HEK293 (cell line): Measurements from ENCODE around the gene ATF5.

ENCODE experiments used
- CTCF ChIA-PET: fragments of 350-600 bp; formaldehyde crosslinking; extraction: SDS; loops from one replicate; lab custom pipeline; 2021; ENCODE audit warnings: antibody characterized with exemption; lab: Yijun Ruan, JAX
- POLR2A ChIA-PET: fragments of 300-600 bp; formaldehyde crosslinking; extraction: SDS; loops from one replicate; lab custom pipeline; 2020; ENCODE audit warnings: antibody characterized with exemption, inconsistent platforms; lab: Yijun Ruan, JAX
- H3K27ac ChIP-seq: fragments of 200-500 bp; sonication (Bioruptor generic); 2 replicates; pipeline ENCODE4 v1.5.1; 2014; ENCODE audit warnings: low read depth, low read length, control low read depth, inconsistent platforms; ENCODE audit errors: extremely low read depth
- H3K36me3 ChIP-seq, 2 experiments: fragments of 200-500 bp in 1 of 2; sonication (Bioruptor generic) in 1 of 2; 1 replicate in 1 of 2; 2 replicates in 1 of 2; pipeline ENCODE4 v1.5.1; 2014 to 2017; ENCODE audit warnings: inconsistent platforms in 2 of 2, low read length in 2 of 2; ENCODE audit not compliant: control insufficient read depth in 2 of 2, insufficient read depth in 1 of 2
- H3K4me1 ChIP-seq: fragments of 200-500 bp; sonication (Bioruptor generic); 2 replicates; pipeline ENCODE4 v1.5.1; 2014; ENCODE audit warnings: mild to moderate bottlenecking, low read length, inconsistent platforms; ENCODE audit not compliant: control insufficient read depth, insufficient read depth
- H3K4me3 ChIP-seq: 2 replicates; pipeline ENCODE4 v1.5.1; 2011; ENCODE audit warnings: low read depth, mild to moderate bottlenecking, control low read depth, low read length, moderate library complexity
- H3K9me3 ChIP-seq: fragments of 200-500 bp; sonication (Bioruptor generic); 2 replicates; pipeline ENCODE4 v1.5.1; 2014; ENCODE audit warnings: low read depth, low read length, inconsistent platforms; ENCODE audit not compliant: control insufficient read depth, insufficient read depth
- BCL11A ChIP-seq: fragments of 450-650 bp; formaldehyde crosslinking; IDR thresholded peaks from 2 replicates; pipeline ENCODE4 v1.5.1; 2016; ENCODE audit warnings: low read depth, missing biosample characterization, missing genetic modification characterization
- EGR2 ChIP-seq: fragments of 450-650 bp; formaldehyde crosslinking; IDR thresholded peaks from 2 replicates; pipeline ENCODE4 v1.5.1; 2016; ENCODE audit warnings: low read depth, missing biosample characterization, missing genetic modification characterization
- HOXC10 ChIP-seq: sonication (generic); formaldehyde crosslinking; IDR thresholded peaks from 2 replicates; pipeline ENCODE4 v1.8.1; 2023; ENCODE audit warnings: mild to moderate bottlenecking, missing genetic modification reagents
- SCRT1 ChIP-seq: fragments of 450-650 bp; formaldehyde crosslinking; IDR thresholded peaks from 2 replicates; pipeline ENCODE4 v1.5.1; 2016; ENCODE audit warnings: missing biosample characterization, missing genetic modification characterization, borderline replicate concordance
- ZFP3 ChIP-seq: fragments of 450-650 bp; formaldehyde crosslinking; IDR thresholded peaks from 2 replicates; pipeline ENCODE4 v1.5.1; 2016; ENCODE audit warnings: low read depth, missing biosample characterization, missing genetic modification characterization
- ZNF121 ChIP-seq: fragments of 450-650 bp; formaldehyde crosslinking; IDR thresholded peaks from 2 replicates; pipeline ENCODE4 v1.5.1; 2016; ENCODE audit warnings: missing biosample characterization, missing genetic modification characterization
- ZNF174 ChIP-seq: fragments of 450-650 bp; formaldehyde crosslinking; IDR thresholded peaks from 2 replicates; pipeline ENCODE4 v1.5.0; 2017; ENCODE audit warnings: missing biosample characterization, mild to moderate bottlenecking, missing genetic modification characterization
- ZNF292 ChIP-seq: fragments of 450-650 bp; formaldehyde crosslinking; IDR thresholded peaks from 2 replicates; pipeline ENCODE4 v1.5.1; 2016; ENCODE audit warnings: low read depth, missing biosample characterization, missing genetic modification characterization, borderline replicate concordance
- ZNF341 ChIP-seq: fragments of 450-650 bp; formaldehyde crosslinking; IDR thresholded peaks from 2 replicates; pipeline ENCODE4; 2016; ENCODE audit warnings: low read depth, missing biosample characterization, missing genetic modification characterization
- ZNF433 ChIP-seq: fragments of 450-650 bp; formaldehyde crosslinking; IDR thresholded peaks from 2 replicates; pipeline ENCODE4 v1.5.1; 2016; ENCODE audit warnings: missing biosample characterization, missing genetic modification characterization, low read depth
- ZNF544 ChIP-seq: fragments of 450-650 bp; formaldehyde crosslinking; IDR thresholded peaks from 2 replicates; pipeline ENCODE4 v1.5.0; 2017; ENCODE audit warnings: missing biosample characterization, missing genetic modification characterization
- ZNF548 ChIP-seq: fragments of 450-650 bp; formaldehyde crosslinking; IDR thresholded peaks from 2 replicates; pipeline ENCODE4 v1.5.1; 2016; ENCODE audit warnings: missing biosample characterization, missing genetic modification characterization
- ZNF654 ChIP-seq: fragments of 450-650 bp; formaldehyde crosslinking; IDR thresholded peaks from 2 replicates; pipeline ENCODE4 v1.5.1; 2016; ENCODE audit warnings: low read depth, missing biosample characterization, missing genetic modification characterization
- ZNF664 ChIP-seq: fragments of 450-650 bp; formaldehyde crosslinking; IDR thresholded peaks from 2 replicates; pipeline ENCODE4 v1.5.1; 2016; ENCODE audit warnings: missing biosample characterization, missing genetic modification characterization
- ZNF747 ChIP-seq: fragments of 450-650 bp; formaldehyde crosslinking; IDR thresholded peaks from 2 replicates; pipeline ENCODE4 v1.5.1; 2016; ENCODE audit warnings: missing biosample characterization, missing genetic modification characterization
- ZNF768 ChIP-seq: fragments of 450-650 bp; formaldehyde crosslinking; IDR thresholded peaks from 2 replicates; pipeline ENCODE4 v1.5.1; 2018; ENCODE audit warnings: missing biosample characterization, mild to moderate bottlenecking, missing genetic modification characterization
- ZNF792 ChIP-seq: fragments of 450-650 bp; formaldehyde crosslinking; IDR thresholded peaks from 2 replicates; pipeline ENCODE4 v1.5.1; 2016; ENCODE audit warnings: missing biosample characterization, missing genetic modification characterization
- ZNF830 ChIP-seq: fragments of 450-650 bp; IDR thresholded peaks from 2 replicates; pipeline ENCODE4 v1.5.0; 2018; ENCODE audit warnings: missing biosample characterization, missing genetic modification characterization, low read depth, mild to moderate bottlenecking, moderate library complexity
- TF ChIP-seq, protein P1 (sequence below): fragments of 450-650 bp; formaldehyde crosslinking; IDR thresholded peaks from 2 replicates; pipeline ENCODE4 v1.5.0; 2017; ENCODE audit warnings: missing biosample characterization, missing genetic modification characterization, borderline replicate concordance
- TF ChIP-seq, protein P2 (sequence below): fragments of 450-650 bp; formaldehyde crosslinking; IDR thresholded peaks from 2 replicates; pipeline ENCODE4 v1.5.1; 2016; ENCODE audit warnings: missing biosample characterization, missing genetic modification characterization
- TF ChIP-seq, protein P3 (sequence below): fragments of 450-650 bp; formaldehyde crosslinking; IDR thresholded peaks from 2 replicates; pipeline ENCODE4 v1.5.1; 2016; ENCODE audit warnings: missing biosample characterization, missing genetic modification characterization

The ATF5 gene

DNA sequence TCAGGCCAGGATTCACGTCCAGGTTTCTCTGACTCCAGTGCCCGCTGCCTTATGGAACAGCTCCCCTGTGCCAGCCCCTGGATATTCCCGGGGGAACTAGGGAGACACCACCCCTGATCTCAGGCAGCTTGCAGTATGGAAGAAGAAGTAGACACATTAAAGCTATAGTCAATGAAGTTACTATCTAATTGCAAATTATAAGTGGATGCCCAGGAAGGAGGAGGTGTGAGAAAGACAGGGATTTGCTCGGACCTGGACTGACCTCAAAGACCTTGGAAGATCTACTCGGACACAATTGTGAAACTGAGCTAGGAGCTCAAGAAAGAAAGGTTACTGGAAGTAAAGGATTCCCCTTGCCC, 21.6 kb downstream of the ATF5 start:
- CTCF ChIA-PET: interaction anchor here (0.6 to 11.4 kb wide), 5 partner anchors 11 to 1251 kb away, joined by 3 to 100 read pairs (median 4); no protein-coding TSS in a partner anchor
- TF ChIP-seq ZNF747 (tag by site-specific recombination): no peak
- 0 out of 2 replicates have a peak, but pooled peaks have one; percentile 22 for TF ChIP-seq ZNF664 (tag by site-specific recombination)
- POLR2A ChIA-PET: no interaction called here
- no peak overlapping the region for H3K4me3 ChIP-seq
- no peaks in the 10 kb centered on the region for H3K9me3 ChIP-seq
- 0 out of 2 replicates have a peak, but pooled peaks cover 4% of the 10 kb centered on the region for H3K4me1 ChIP-seq
- no peak overlapping the region for H3K27ac ChIP-seq
- H3K36me3 ChIP-seq: no peaks in the 10 kb centered on the region

DNA sequence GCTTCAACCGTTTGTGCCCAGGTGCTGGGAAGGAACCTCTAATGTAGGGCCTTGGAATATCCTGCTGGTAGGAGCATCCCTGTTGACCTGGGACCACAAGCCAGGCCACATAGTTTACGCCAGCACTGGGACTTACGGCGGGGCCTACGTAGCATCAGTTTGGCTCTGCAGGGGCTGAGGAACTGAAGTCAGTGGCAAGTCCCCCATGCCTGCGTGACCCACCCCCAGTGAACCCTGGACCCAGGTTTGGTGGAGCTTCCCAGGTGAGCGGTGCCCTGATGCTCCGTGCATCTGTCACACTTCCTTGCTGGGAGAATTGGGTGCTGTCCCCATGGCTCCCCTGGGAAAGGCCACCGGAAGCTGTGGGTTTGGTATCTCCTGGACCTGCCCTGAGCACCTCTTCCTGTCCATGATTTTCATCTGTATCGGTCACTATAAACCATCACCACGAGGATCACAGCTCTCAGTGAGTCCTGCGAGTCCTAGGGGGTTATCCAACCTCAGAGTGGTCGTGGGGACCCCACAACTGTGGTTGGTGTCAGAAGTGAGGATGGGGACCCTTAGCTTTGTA, 22.0 kb downstream of the ATF5 start:
- POLR2A ChIA-PET: no interaction called here
- H3K9me3 ChIP-seq: no peaks in the 10 kb centered on the region
- CTCF ChIA-PET: interaction anchor here (1.1 to 11.4 kb wide), 4 partner anchors 12 to 33 kb away, joined by 3 to 100 read pairs (median 4); no protein-coding TSS in a partner anchor
- no peak overlapping the region for H3K27ac ChIP-seq
- H3K36me3 ChIP-seq: no peaks in the 10 kb centered on the region
- H3K4me1 ChIP-seq: 0 out of 2 replicates have a peak, but pooled peaks cover 4% of the 10 kb centered on the region
- no peak overlapping the region for H3K4me3 ChIP-seq
- TF ChIP-seq SCRT1 (tag by site-specific recombination) (no peak), ZNF654 (tag by site-specific recombination) (no peak), ZNF544 (tag by site-specific recombination) (no peak), ZNF433 (tag by site-specific recombination) (no peak), ZNF830 (tag by site-specific recombination) (no peak)
- TF ChIP-seq, protein P1, sequence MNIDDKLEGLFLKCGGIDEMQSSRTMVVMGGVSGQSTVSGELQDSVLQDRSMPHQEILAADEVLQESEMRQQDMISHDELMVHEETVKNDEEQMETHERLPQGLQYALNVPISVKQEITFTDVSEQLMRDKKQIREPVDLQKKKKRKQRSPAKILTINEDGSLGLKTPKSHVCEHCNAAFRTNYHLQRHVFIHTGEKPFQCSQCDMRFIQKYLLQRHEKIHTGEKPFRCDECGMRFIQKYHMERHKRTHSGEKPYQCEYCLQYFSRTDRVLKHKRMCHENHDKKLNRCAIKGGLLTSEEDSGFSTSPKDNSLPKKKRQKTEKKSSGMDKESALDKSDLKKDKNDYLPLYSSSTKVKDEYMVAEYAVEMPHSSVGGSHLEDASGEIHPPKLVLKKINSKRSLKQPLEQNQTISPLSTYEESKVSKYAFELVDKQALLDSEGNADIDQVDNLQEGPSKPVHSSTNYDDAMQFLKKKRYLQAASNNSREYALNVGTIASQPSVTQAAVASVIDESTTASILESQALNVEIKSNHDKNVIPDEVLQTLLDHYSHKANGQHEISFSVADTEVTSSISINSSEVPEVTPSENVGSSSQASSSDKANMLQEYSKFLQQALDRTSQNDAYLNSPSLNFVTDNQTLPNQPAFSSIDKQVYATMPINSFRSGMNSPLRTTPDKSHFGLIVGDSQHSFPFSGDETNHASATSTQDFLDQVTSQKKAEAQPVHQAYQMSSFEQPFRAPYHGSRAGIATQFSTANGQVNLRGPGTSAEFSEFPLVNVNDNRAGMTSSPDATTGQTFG (tag by site-specific recombination): no peak

DNA sequence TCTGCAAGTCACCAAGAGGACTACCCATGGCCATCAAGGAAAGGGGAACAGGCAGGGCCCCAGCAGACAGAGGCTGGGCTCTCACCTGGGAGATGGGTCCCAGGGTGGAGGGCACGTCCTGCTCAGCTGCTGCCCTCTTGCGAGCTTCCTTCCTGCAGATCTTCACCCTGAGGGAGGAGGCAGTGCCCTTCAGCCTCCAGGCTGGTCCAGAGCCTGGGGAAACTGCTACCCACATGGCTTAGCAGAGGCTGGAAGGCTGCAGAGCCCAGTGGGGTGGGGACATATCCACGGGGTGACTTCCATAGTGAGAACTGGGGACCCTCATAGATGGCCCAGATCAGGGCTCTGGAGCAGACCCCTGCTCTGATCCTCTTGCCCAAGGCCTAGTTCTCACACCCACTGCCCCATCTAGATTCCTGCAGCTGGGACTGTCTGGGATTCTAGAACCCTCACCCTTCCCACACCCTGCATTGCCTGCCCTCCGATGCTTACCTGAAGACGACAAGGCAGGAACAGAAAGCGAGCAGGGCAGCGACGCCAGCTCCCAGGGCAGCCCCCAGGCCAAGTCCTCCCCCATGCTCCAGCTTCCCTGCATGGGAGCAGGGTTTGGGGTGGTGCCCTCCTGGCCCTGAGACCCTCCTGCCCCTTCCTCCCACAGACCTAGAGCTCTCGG, 22.9 kb downstream of the ATF5 start:
- POLR2A ChIA-PET: no interaction called here
- TF ChIP-seq ZNF768 (tag by site-specific recombination) (no peak), ZNF433 (tag by site-specific recombination) (no peak), ZFP3 (tag by site-specific recombination) (no peak), ZNF548 (no peak), HOXC10 (CRISPR knock-in tag) (no peak), ZNF174 (no peak)
- no peak overlapping the region for H3K27ac ChIP-seq
- no peak overlapping the region for H3K4me3 ChIP-seq
- 0 out of 2 replicates have a peak, but pooled peaks cover 4% of the 10 kb centered on the region for H3K4me1 ChIP-seq
- CTCF ChIA-PET: interaction anchor here (1.2 to 11.4 kb wide), 2 partner anchors 13 to 32 kb away, joined by 4 to 100 read pairs; no protein-coding TSS in a partner anchor
- no peaks in the 10 kb centered on the region for H3K9me3 ChIP-seq
- no peaks in the 10 kb centered on the region for H3K36me3 ChIP-seq

DNA sequence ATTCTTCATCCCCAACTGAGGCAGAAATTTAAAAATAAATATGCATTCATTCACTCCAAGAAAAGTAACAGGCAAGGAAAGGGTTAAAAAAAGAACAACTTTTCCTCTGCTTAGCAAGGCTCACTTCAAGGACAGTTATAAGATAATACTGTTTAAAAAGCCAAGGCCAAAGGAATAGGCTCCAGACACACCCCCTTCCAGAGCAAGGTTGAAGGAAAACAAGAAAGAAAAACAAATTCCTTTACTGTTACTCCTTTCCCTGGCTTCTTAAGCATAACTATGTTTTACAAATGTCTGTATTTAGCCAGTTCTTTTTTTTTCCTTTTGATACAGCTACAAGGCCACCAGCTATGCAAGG, 23.5 kb downstream of the ATF5 start:
- Histone ChIP-seq H3K36me3 (no peaks in the 10 kb centered on the region), H3K27ac (no peak overlapping the region), H3K4me3 (no peak overlapping the region), H3K9me3 (no peaks in the 10 kb centered on the region), H3K4me1 (0 out of 2 replicates have a peak, but pooled peaks cover 4% of the 10 kb centered on the region)
- POLR2A ChIA-PET: no interaction called here
- CTCF ChIA-PET: interaction anchor here (11.4 kb wide), 1 partner anchor 13 kb away, joined by 100 read pairs; no protein-coding TSS in a partner anchor
- TF ChIP-seq ZNF121 (tag by site-specific recombination): no peak
- TF ChIP-seq BCL11A: no peak
- TF ChIP-seq ZNF792 (tag by site-specific recombination): no peak
- no peak for TF ChIP-seq ZNF341 (tag by site-specific recombination)
- TF ChIP-seq ZNF292 (tag by site-specific recombination): no peak
- TF ChIP-seq ZFP3 (tag by site-specific recombination): no peak
- no peak for TF ChIP-seq EGR2 (tag by site-specific recombination)
- TF ChIP-seq, protein P2, sequence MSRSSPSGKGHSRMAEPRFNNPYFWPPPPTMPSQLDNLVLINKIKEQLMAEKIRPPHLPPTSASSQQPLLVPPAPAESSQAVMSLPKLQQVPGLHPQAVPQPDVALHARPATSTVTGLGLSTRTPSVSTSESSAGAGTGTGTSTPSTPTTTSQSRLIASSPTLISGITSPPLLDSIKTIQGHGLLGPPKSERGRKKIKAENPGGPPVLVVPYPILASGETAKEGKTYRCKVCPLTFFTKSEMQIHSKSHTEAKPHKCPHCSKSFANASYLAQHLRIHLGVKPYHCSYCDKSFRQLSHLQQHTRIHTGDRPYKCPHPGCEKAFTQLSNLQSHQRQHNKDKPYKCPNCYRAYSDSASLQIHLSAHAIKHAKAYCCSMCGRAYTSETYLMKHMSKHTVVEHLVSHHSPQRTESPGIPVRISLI (tag by site-specific recombination): no peak
- TF ChIP-seq, protein P3, sequence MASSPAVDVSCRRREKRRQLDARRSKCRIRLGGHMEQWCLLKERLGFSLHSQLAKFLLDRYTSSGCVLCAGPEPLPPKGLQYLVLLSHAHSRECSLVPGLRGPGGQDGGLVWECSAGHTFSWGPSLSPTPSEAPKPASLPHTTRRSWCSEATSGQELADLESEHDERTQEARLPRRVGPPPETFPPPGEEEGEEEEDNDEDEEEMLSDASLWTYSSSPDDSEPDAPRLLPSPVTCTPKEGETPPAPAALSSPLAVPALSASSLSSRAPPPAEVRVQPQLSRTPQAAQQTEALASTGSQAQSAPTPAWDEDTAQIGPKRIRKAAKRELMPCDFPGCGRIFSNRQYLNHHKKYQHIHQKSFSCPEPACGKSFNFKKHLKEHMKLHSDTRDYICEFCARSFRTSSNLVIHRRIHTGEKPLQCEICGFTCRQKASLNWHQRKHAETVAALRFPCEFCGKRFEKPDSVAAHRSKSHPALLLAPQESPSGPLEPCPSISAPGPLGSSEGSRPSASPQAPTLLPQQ (tag by site-specific recombination): no peak
